Measurements from ENCODE around the gene GABRD.
A peak's percentile ranks its signal among the peaks of the same experiment; 100 is the strongest.

GABRD gene

DNA sequence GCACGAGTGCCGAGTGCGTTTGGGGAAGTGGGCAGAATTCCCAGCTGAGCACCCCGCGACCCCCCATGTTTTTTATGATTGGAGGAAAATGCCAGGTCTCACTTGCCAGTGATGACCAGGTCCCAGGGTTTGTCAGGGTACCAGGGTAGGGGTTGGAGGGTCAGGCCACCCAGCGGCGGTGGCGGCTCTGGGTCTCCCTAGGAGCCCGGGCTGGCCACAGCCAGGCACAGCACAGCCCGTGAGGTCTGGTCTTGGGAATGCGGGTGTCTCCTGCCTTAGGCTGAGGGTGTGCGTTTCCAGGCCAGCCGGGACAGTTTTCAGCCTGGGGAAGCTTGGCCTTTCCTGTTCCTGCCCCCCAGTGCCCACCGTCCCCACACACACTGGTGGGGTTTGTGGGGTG is 53.7 kb downstream of the GABRD start:
- DNase-seq: no peak

DNA sequence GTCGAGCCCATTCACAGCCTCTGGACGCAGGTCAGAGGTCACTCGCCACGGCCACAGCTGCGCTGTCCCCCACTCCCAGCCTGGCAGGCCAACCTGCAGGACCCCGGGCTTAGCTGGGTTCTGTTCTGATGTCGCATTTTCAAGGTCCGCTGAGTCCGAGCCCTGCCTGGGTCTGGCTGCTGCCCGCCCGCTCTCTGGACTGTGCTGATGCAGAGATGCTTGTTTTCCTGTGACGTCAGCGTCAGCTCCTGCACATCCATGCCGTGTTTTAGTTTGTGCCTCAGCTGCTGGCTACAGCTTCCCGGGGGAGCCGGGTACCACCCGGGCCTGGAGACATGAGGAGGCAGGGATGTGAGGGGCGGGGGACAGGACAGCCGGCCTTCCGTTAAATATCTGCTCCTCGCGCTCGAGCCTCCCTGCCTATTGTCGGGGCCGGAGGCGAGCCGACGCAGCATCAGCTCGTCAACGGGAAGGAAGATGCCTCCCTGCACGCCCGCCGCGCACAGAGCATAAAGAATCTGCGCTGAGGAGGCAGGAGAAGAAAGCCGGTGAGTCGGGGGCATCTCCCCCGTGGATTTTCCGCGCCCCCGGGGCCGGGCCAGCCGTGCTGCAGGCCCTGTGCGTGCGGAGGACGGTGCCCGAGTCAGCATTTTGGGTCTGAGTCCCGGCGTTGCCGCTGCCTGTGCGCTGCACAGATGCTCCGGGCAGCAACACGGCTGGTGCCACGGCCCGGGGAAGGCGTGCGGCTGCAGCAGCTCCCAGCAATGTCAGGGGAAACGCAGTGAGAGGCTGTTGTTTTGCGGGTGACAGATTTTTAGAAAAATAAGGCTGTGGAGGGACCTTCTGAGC is 54.5 kb downstream of the GABRD start:
- peak; percentile 25 to 89 (median 74) for DNase-seq

DNA sequence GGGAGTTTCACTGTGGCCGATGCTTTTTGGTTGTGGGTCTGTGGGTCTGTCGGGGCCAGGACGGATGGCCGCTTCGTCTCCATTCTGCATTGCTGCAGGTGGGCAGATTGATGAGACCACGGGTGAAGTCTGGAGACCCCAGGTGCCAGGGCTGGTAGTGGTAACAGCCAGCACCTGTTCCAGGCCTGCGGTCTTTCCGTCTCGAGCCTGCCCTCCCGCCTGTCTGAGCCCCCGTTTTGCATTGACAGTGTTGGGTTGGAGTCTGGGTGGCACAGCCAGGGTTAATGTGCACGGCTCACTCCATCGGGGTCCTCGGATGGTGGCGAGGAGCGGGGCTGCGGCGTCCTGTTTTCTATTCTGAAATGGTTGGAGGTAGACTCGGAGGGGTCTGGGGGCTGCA is 55.3 kb downstream of the GABRD start:
- DNase-seq: peak in 2 of 56 donors; percentile 38 to 46

DNA sequence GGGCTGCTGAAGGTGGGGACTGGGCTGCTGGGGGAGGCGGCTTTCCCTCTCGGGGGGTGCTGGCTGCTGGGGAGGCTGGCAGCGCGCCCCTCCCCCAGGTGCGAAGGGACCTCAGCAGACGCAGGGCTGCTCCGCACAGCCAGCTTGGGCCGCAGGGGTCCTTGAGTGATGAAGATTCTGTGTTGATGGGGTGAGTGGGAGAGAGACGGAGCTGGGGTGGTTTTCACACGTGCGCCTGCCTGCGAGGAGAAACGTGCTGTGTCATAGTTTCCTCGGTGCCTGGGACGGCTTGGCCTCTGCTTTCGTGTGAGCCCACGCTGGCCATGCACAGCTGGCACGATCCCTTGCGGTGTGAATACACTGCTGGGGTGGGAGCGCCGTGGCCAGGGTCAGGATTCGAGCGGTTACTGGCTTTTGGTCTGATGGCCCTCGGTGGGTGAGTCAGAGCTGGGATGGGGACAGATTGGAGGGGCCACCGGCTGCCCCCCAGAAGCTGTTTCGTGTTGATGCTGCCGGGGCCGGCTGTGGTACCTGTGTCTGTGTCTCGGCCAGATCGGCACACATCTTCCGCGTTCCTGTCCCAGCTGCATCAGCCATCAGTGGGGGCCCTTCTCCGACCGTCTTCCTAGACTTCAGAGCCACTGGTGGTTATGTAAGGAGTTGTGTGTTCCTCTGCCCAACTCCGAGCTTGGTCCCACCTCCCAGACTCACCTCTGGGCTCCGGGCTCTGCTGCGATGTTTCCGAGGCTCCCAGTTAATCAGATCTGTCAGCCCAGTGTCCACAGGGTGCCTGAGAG is 56.0 kb downstream of the GABRD start:
- DNase-seq: peak in 33 of 56 donors; percentile 14 to 70 (median 37)

DNA sequence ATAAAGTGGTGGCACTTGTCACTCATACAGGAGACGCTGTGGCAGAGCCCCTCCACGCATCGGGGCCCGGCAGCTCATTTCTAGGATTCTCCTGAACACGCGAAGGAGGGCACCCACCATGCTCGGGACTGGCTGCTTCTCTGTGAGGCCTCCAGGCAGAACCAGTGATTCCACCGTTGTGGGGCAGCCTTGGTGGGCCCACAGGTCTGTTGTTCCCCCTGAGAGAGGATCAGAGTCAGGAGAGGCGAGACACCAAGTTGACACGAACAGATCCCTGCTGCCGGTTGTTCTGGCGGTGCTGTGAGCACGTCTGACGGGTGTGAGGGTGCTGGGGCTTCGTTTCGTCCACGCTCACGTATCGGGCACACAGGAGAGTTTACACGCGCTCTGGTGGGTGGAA is 57.7 kb downstream of the GABRD start:
- DNase-seq: no peak

DNA sequence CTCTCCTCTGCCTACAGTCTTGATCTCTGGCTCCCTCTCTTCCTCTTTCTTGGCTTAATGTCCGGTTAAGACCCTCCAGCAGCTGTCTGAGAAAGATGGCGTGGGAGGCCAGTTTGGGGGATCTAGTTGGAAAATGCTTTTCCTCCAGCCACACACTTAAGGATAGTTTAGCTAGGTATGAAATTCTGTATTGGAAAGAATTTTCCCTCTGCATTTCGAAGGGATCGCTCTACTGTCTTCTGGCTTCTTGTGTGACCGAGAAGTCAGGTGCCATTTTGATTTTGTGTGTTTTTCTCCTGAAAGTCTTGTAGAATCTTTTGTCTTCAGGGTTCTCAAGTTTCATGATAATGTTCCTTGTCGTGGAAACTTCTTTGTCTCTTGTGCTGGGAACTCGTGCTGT is 59.0 kb downstream of the GABRD start:
- no peak for DNase-seq

DNA sequence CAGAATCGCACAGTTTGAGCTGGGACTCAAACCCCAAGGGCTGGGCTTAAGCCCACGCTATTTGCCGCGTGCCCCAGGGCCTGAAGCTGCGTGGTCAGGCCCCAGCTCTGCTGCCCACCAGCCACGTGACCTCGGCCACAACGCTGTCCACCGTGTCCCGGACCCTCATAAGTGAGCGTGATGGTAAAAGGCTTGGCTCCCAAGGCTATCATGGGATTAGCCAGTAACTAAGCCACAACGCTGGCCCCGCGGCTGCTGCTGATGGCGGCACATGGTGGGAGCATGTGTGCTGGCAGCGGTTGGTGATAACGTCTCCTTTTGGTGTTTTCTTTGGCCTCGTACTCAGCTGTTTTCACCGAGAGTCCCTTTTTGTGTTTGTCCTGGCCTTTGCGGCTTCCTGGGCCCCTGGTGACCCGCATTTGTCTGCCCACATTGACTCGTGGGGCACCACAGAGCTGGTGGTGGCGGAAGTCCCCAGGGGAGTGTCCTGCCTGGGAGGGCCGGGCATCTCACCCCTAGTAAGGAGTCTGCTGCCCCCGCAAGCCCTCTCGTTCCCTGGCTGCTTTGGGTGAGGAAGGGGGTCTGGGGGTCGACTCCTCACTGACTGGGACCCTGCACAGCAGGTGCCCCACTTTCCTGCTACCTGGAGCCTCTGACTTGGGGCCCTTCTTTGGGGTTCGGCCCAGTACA is 60.4 kb downstream of the GABRD start:
- DNase-seq: no peak

DNA sequence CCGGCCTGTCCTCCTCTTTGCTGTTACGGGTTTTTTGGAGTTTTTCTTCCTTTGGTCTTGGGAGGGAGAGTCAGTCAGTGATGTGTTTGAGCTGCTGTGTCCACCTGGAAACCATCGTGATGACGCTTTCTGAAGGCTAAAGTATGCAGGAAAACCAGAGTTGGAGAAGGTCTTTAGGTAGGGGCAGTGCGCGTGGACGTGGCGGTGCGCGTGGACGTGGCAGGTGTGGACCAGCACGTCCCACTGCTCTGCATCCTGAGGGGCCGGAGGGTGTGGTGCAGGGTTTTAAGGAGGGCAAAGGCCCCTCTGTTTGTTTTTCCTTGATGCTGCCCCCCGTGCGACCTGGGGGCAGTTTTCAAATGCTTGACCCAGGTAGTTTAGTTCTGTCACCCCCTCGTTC is 61.0 kb downstream of the GABRD start:
- no peak for DNase-seq
